A549 (cell line): ENCODE data around the gene MYO5C. TPM values are rescaled to one million over a fixed set of nuclear protein-coding genes. Genes with fewer than 3 reads are reported as not detected.

ENCODE experiments used
- ATAC-seq, 2 experiments: fragments of 200-7000 bp in 1 of 2; fragments of >200 bp in 1 of 2; cut with Nextera tagmentation in 1 of 2; cut with Tn5 transposase in 1 of 2; 3 replicates each; pipeline versions ENCODE4 v1.8.0 to v1.9.1; 2018 to 2020; ENCODE audit warnings: mild to moderate bottlenecking in 1 of 2, moderate library complexity in 1 of 2
- CTCF ChIA-PET: fragments of 300-600 bp; sonication (Branson Sonifier 250); formaldehyde crosslinking; extraction: SDS; loops from one replicate; lab custom pipeline; 2021; ENCODE audit warnings: antibody characterized with exemption, inconsistent platforms; lab: Yijun Ruan, JAX
- POLR2A ChIA-PET: fragments of 350-600 bp; formaldehyde crosslinking; extraction: SDS; loops from one replicate; lab custom pipeline; 2021; ENCODE audit warnings: antibody characterized with exemption, inconsistent platforms; lab: Yijun Ruan, JAX
- DNase-seq, 2 experiments: peaks; one replicate each; pipeline versions ENCODE4 v3.0.0 to v3.0.0-alpha.2; 2011 to 2016; ENCODE audit warnings: low read depth in 1 of 2, low spot score in 1 of 2
- FAIRE-seq: peaks from 2 replicates; lab custom pipeline; 2011; peaks lifted over from hg19 to GRCh38; lab: Jason Lieb, UNC
- H3K27ac ChIP-seq, 2 experiments: fragments of >200 bp; sonication (Bioruptor Twin); formaldehyde crosslinking; 3 replicates each; pipeline ENCODE4 v1.5.1; 2016 to 2017
- H3K4me1 ChIP-seq: fragments of >200 bp; sonication (Bioruptor Twin); formaldehyde crosslinking; 3 replicates; pipeline ENCODE4 v1.6.1; 2016
- H3K4me2 ChIP-seq: fragments of >200 bp; sonication (Bioruptor Twin); formaldehyde crosslinking; 3 replicates; pipeline ENCODE4 v1.6.1; 2016
- H3K4me3 ChIP-seq: fragments of >200 bp; sonication (Bioruptor Twin); formaldehyde crosslinking; 3 replicates; pipeline ENCODE4 v1.5.1; 2016
- H3K9me3 ChIP-seq: fragments of >200 bp; sonication (Bioruptor Twin); formaldehyde crosslinking; 3 replicates; pipeline ENCODE4 v1.6.1; 2016
- EHF ChIP-seq: fragments of 250-450 bp; sonication (Bioruptor Pico); IDR thresholded peaks from 2 replicates; pipeline ENCODE4 v1.5.0; 2020; ENCODE audit warnings: mild to moderate bottlenecking
- EHMT2 ChIP-seq: fragments of 200-600 bp; sonication (generic); IDR thresholded peaks from 2 replicates; pipeline ENCODE4 v1.6.1; 2016; ENCODE audit warnings: antibody characterized with exemption, low read depth, mild to moderate bottlenecking, moderate library complexity
- ELK1 ChIP-seq: fragments of 150-350 bp; IDR thresholded peaks from 2 replicates; pipeline ENCODE4 v1.6.1; 2014; ENCODE audit warnings: low read depth, mild to moderate bottlenecking, low read length
- FOSL2 ChIP-seq, 2 experiments: fragments of 450-650 bp in 1 of 2; fragments of >200 bp in 1 of 2; sonication (Bioruptor Twin) in 1 of 2; formaldehyde crosslinking; IDR thresholded peaks; 2 replicates each; pipeline versions ENCODE4 v1.5.0 to v1.6.1; 2016 to 2020; ENCODE audit warnings: mild to moderate bottlenecking in 1 of 2, moderate library complexity in 1 of 2
- HEYL ChIP-seq: fragments of 250-450 bp; sonication (Bioruptor Pico); IDR thresholded peaks from 2 replicates; pipeline ENCODE4 v1.8.0; 2021; ENCODE audit warnings: mild to moderate bottlenecking, moderate library complexity
- HOXB5 ChIP-seq: fragments of 250-450 bp; sonication (Bioruptor Pico); IDR thresholded peaks from 2 replicates; pipeline ENCODE4 v1.5.0; 2020; ENCODE audit warnings: mild to moderate bottlenecking, moderate library complexity
- MYC ChIP-seq: IDR thresholded peaks from 2 replicates; pipeline ENCODE4 v1.6.1; 2012; ENCODE audit warnings: mild to moderate bottlenecking, inconsistent platforms, low read length, improper control_type of control experiment, borderline replicate concordance
- NR3C1 ChIP-seq: fragments of >200 bp; sonication (Bioruptor Twin); formaldehyde crosslinking; IDR thresholded peaks from 3 replicates; pipeline ENCODE4 v1.6.1; 2017
- POLR2AphosphoS2 ChIP-seq: conservative IDR thresholded peaks from 2 replicates; pipeline ENCODE4 v1.6.1; 2012; ENCODE audit warnings: low read length, improper control_type of control experiment, inconsistent platforms
- RARB ChIP-seq: fragments of 250-450 bp; sonication (Bioruptor Pico); IDR thresholded peaks from 2 replicates; pipeline ENCODE4 v1.8.0; 2021; ENCODE audit warnings: mild to moderate bottlenecking, moderate library complexity
- RNF2 ChIP-seq: fragments of 200-600 bp; sonication (generic); IDR thresholded peaks from 2 replicates; pipeline ENCODE4 v1.6.1; 2016; ENCODE audit warnings: low read depth, mild to moderate bottlenecking, antibody characterized with exemption, moderate library complexity, borderline replicate concordance
- SMC3 ChIP-seq: fragments of >200 bp; sonication (Bioruptor Twin); formaldehyde crosslinking; IDR thresholded peaks from 3 replicates; pipeline ENCODE4 v1.6.1; 2018; ENCODE audit warnings: inconsistent platforms
- WGBS: methylation state at CpG from one replicate; pipeline ENCODE4 v1.1.6; 2017; ENCODE audit errors: missing lambda C conversion rate; 5-methylcytosine and 5-hydroxymethylcytosine counted together
- polyA plus RNA-seq, 4 experiments: library from polyadenylated mRNA; depleted of rRNA in 3 of 4; stranded (reverse); fragments of >200 nt; fragmentation: RNase III in 1 of 4; extraction: RNeasy Plus Mini Kit Qiagen cat#74134 plus additional on column Dnase treatment in 1 of 4; gene quantifications; 2 replicates in 3 of 4; 3 replicates in 1 of 4; pipeline ENCODE4 v1.2.3, GENCODE V29; 2011 to 2017
- small RNA-seq, 6 experiments: library from RNA; depleted of rRNA; stranded (forward); fragments of <200 nt; gene quantifications; one replicate each; pipeline ENCODE3, GENCODE V24; 2012

MYO5C gene
- polyA plus RNA-seq, 2 of the 4 experiments (the other 2 are of a cell fraction) = 6.2 to 27.6 TPM

- TF ChIP-seq ELK1 (no peak), NR3C1 (no peak), MYC (no peak), FOSL2 (IDR thresholded peaks at IDR 0.05) (no peak), FOSL2 (CRISPR knock-in tag; IDR thresholded peaks at IDR 0.05) (peak; percentile 15; the same call in 1 of the 2 replicates), RNF2 (no peak), SMC3 (no peak), EHMT2 (no peak), EHF (CRISPR knock-in tag) (no peak), HOXB5 (CRISPR knock-in tag) (0 out of 2 replicates have a peak, but pooled peaks have one; percentile 45), RARB (CRISPR knock-in tag) (no peak), HEYL (CRISPR knock-in tag) (no peak), POLR2AphosphoS2 (no peak)
- TF ChIP-seq, all 56 proteins: peak for 2
- ChIA-PET CTCF (interaction anchor here (0.7 to 1.8 kb wide), 8 partner anchors 13 to 360 kb away, joined by 3 to 8 read pairs (median 4); no protein-coding TSS in a partner anchor), POLR2A (interaction anchor here (0.9 to 1.0 kb wide), 2 partner anchors 67 to 269 kb away, joined by 3 to 4 read pairs; no protein-coding TSS in a partner anchor)
- DNase-seq (peak in 1 of 2 experiments; percentile 46), ATAC-seq (peak; percentile 60 to 64), FAIRE-seq (no peak)
- peak overlapping the region in 1 of 2 experiments; percentile 27; a peak in 2 of 6 replicates for H3K27ac ChIP-seq
- no peak overlapping the region for H3K4me3 ChIP-seq
- peaks cover 33% of the 10 kb centered on the region for H3K4me1 ChIP-seq
- 66% methylated on average over 11 of the region's 11 CpGs for WGBS
- no peak overlapping the region for H3K4me2 ChIP-seq
- peaks cover 12% of the 10 kb centered on the region; the same call in 2 of the 3 replicates for H3K9me3 ChIP-seq
Measured at GRCh38 chr15:52143873-52144272, 151.7 kb downstream of the MYO5C start.

Small RNA genes lying within 50 kb of the gene (small RNA-seq; reads per million reads assigned to genes)
- gene MIR1266 (0.95 to 18.1 (median 10.3) reads per million in 6 experiments), gene RF00019 (0 reads per million in 6 experiments)

Other genes with a start within 250 kb of the MYO5C start
- gene BCL2L10, start 183.0 kb downstream of the MYO5C start, polyA plus RNA-seq (2011; rRNA removed) = 0.09 and 0.42 TPM in 2 replicates
- 0.06 to 0.08 TPM (median 0.07 TPM) in 3 replicates for gene BCL2L10, start 183.0 kb downstream of the MYO5C start, polyA plus RNA-seq (2017; fragmentation: RNase III; extraction: RNeasy Plus Mini Kit Qiagen cat#74134 plus additional on column Dnase treatment)
- gene GNB5, start 104.4 kb downstream of the MYO5C start, polyA plus RNA-seq (2011; rRNA removed) = 67.5 and 72.0 TPM in 2 replicates
- gene GNB5, start 104.4 kb downstream of the MYO5C start, polyA plus RNA-seq (2017; fragmentation: RNase III; extraction: RNeasy Plus Mini Kit Qiagen cat#74134 plus additional on column Dnase treatment) = 53.6 to 65.9 TPM (median 57.2 TPM) in 3 replicates
- gene MYO5A, start 233.1 kb upstream of the MYO5C start, polyA plus RNA-seq (2011; rRNA removed) = 46.7 and 49.8 TPM in 2 replicates
- 14.9 to 16.9 TPM (median 15.1 TPM) in 3 replicates for gene MYO5A, start 233.1 kb upstream of the MYO5C start, polyA plus RNA-seq (2017; fragmentation: RNase III; extraction: RNeasy Plus Mini Kit Qiagen cat#74134 plus additional on column Dnase treatment)